ENCODE results near the gene CRIM1.

- TF ChIP-seq, protein P1, sequence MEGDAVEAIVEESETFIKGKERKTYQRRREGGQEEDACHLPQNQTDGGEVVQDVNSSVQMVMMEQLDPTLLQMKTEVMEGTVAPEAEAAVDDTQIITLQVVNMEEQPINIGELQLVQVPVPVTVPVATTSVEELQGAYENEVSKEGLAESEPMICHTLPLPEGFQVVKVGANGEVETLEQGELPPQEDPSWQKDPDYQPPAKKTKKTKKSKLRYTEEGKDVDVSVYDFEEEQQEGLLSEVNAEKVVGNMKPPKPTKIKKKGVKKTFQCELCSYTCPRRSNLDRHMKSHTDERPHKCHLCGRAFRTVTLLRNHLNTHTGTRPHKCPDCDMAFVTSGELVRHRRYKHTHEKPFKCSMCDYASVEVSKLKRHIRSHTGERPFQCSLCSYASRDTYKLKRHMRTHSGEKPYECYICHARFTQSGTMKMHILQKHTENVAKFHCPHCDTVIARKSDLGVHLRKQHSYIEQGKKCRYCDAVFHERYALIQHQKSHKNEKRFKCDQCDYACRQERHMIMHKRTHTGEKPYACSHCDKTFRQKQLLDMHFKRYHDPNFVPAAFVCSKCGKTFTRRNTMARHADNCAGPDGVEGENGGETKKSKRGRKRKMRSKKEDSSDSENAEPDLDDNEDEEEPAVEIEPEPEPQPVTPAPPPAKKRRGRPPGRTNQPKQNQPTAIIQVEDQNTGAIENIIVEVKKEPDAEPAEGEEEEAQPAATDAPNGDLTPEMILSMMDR (conservative IDR thresholded peaks at IDR 0.05) = no peak
- TF ChIP-seq ZFX (IDR thresholded peaks at IDR 0.05) = no peak
These were observed 124.5 kb downstream of the CRIM1 start for GRCh38 chr2:36480028-36480427.

Measured in C4-2B (cell line).